ENCODE data around the gene TRPC4. TPM values are rescaled to one million over a fixed set of nuclear protein-coding genes. Genes with fewer than 3 reads are reported as not detected.
A peak's percentile ranks its signal among the peaks of the same experiment; 100 is the strongest.

TRPC4 gene
- total RNA-seq, 6 experiments from 2014 or later, result 0.07 to 0.74 (median 0.46) TPM; not detected in 2

- ATAC-seq, result peak in 3 of 4 donors; percentile 72 to 80 (median 74)
- intact Hi-C loops (cut with DNase I), result no loop called here
- Histone ChIP-seq H3K4me1 (no peaks in the 10 kb centered on the region), H3K36me3 (no peaks in the 10 kb centered on the region), H3K4me3 (no peak overlapping the region), H3K9me3 (no peaks in the 10 kb centered on the region), H3K27me3 (no peaks in the 10 kb centered on the region), H3K27ac (peak overlapping the region in 2 of 3 donors; percentile 5 to 44)
- 39% methylated on average over 5 of the region's 5 CpGs for WGBS (ENCODE audit: insufficient coverage, low coverage, low lambda C conversion rate, missing lambda C conversion rate)
- DNase-seq, result no peak
- TF ChIP-seq CTCF (IDR thresholded peaks at IDR 0.05) (no peak), POLR2A (IDR thresholded peaks at IDR 0.05) (no peak)
These were observed 189.4 kb downstream of the TRPC4 start for GRCh38 chr13:37680137-37680536.

- 43% methylated on average over 2 of the region's 2 CpGs for WGBS (ENCODE audit: insufficient coverage, low coverage, low lambda C conversion rate, missing lambda C conversion rate)
- no peaks in the 10 kb centered on the region for H3K9me3 ChIP-seq
- no peaks in the 10 kb centered on the region for H3K36me3 ChIP-seq
- ATAC-seq (no peak), DNase-seq (no peak)
- TF ChIP-seq POLR2A (IDR thresholded peaks at IDR 0.05), result no peak
- peak in 1 of 4 donors; percentile 12 for TF ChIP-seq CTCF (IDR thresholded peaks at IDR 0.05)
- H3K4me3 ChIP-seq, result no peak overlapping the region
- intact Hi-C loops (cut with DNase I), result no loop called here
- H3K4me1 ChIP-seq, result no peaks in the 10 kb centered on the region
- no peak overlapping the region for H3K27ac ChIP-seq
- H3K27me3 ChIP-seq, result no peaks in the 10 kb centered on the region
These were observed 190.5 kb downstream of the TRPC4 start for GRCh38 chr13:37679043-37679442.

- Histone ChIP-seq H3K9me3 (no peaks in the 10 kb centered on the region), H3K4me1 (no peaks in the 10 kb centered on the region), H3K27me3 (no peaks in the 10 kb centered on the region), H3K36me3 (no peaks in the 10 kb centered on the region), H3K27ac (no peak overlapping the region), H3K4me3 (no peak overlapping the region)
- ATAC-seq, result no peak
- intact Hi-C loops (cut with DNase I), result no loop called here
- WGBS (ENCODE audit: insufficient coverage, low coverage, low lambda C conversion rate, missing lambda C conversion rate), result 73% methylated on average over 1 of the region's 1 CpG
- DNase-seq, result no peak
- TF ChIP-seq CTCF (IDR thresholded peaks at IDR 0.05), result no peak
- TF ChIP-seq POLR2A (IDR thresholded peaks at IDR 0.05), result no peak
These were observed 199.7 kb downstream of the TRPC4 start for GRCh38 chr13:37669845-37670244.

- H3K4me1 ChIP-seq, result no peaks in the 10 kb centered on the region
- intact Hi-C loops (cut with DNase I), result no loop called here
- TF ChIP-seq POLR2A (IDR thresholded peaks at IDR 0.05) (no peak), CTCF (IDR thresholded peaks at IDR 0.05) (no peak)
- no peaks in the 10 kb centered on the region for H3K36me3 ChIP-seq
- no peak overlapping the region for H3K4me3 ChIP-seq
- H3K9me3 ChIP-seq, result no peaks in the 10 kb centered on the region
- ATAC-seq (no peak), DNase-seq (no peak)
- H3K27ac ChIP-seq, result no peak overlapping the region
- 48% methylated on average over 3 of the region's 3 CpGs for WGBS (ENCODE audit: insufficient coverage, low coverage, low lambda C conversion rate, missing lambda C conversion rate)
- H3K27me3 ChIP-seq, result no peaks in the 10 kb centered on the region
These were observed 201.9 kb downstream of the TRPC4 start for GRCh38 chr13:37667702-37668101.

GRCh38 chr13:37666036-37666435 is 203.5 kb downstream of the TRPC4 start:
- intact Hi-C loops (cut with DNase I), result no loop called here
- no peak overlapping the region for H3K27ac ChIP-seq
- no peaks in the 10 kb centered on the region for H3K4me1 ChIP-seq
- H3K4me3 ChIP-seq, result no peak overlapping the region
- no peak for TF ChIP-seq POLR2A (IDR thresholded peaks at IDR 0.05)
- no peak for ATAC-seq
- no peaks in the 10 kb centered on the region for H3K9me3 ChIP-seq
- no peak for DNase-seq
- no peaks in the 10 kb centered on the region for H3K27me3 ChIP-seq
- H3K36me3 ChIP-seq, result no peaks in the 10 kb centered on the region
- WGBS (ENCODE audit: insufficient coverage, low coverage, low lambda C conversion rate, missing lambda C conversion rate), result 41% methylated on average over 1 of the region's 2 CpGs
